H9 (cell line): ENCODE measurements around the gene DACH1. TPM values are rescaled to one million over a fixed set of nuclear protein-coding genes. Genes with fewer than 3 reads are reported as not detected.

Experiments used
- DNase-seq: peaks from one replicate; pipeline ENCODE4 v3.0.0-alpha.2; 2017
- H2AFZ ChIP-seq: one replicate; pipeline ENCODE4 v1.6.1; 2013; ENCODE audit warnings: mild to moderate bottlenecking, low read length, control low read depth, moderate library complexity
- H2AK5ac ChIP-seq: 2 replicates; pipeline ENCODE4 v1.6.1; 2013; ENCODE audit warnings: low read length, control low read depth, mixed read lengths; ENCODE audit not compliant: insufficient read length
- H2BK120ac ChIP-seq: one replicate; pipeline ENCODE4 v1.6.1; 2013; ENCODE audit warnings: low read depth, mild to moderate bottlenecking, low read length, control low read depth, inconsistent platforms; ENCODE audit not compliant: poor library complexity, severe bottlenecking
- H2BK12ac ChIP-seq: 2 replicates; pipeline ENCODE4 v1.6.1; 2013; ENCODE audit warnings: low read length, control low read depth, mixed read lengths, low read depth; ENCODE audit not compliant: insufficient read length
- H2BK15ac ChIP-seq: 2 replicates; pipeline ENCODE4 v1.6.1; 2013; ENCODE audit warnings: low read depth, low read length, control low read depth
- H2BK20ac ChIP-seq: one replicate; pipeline ENCODE4 v1.6.1; 2013; ENCODE audit warnings: low read depth, mild to moderate bottlenecking, low read length, control low read depth, inconsistent platforms; ENCODE audit not compliant: poor library complexity, severe bottlenecking
- H2BK5ac ChIP-seq: 2 replicates; pipeline ENCODE4 v1.6.1; 2013; ENCODE audit warnings: low read length, control low read depth, mixed read lengths; ENCODE audit not compliant: insufficient read length
- H3K14ac ChIP-seq: 2 replicates; pipeline ENCODE4 v1.6.1; 2013; ENCODE audit warnings: low read length, control low read depth; ENCODE audit not compliant: insufficient read depth
- H3K18ac ChIP-seq: 2 replicates; pipeline ENCODE4 v1.6.1; 2013; ENCODE audit warnings: low read depth, mild to moderate bottlenecking, mixed read lengths, low read length, control low read depth; ENCODE audit not compliant: insufficient read length
- H3K23ac ChIP-seq: 2 replicates; pipeline ENCODE4 v1.6.1; 2013; ENCODE audit warnings: low read length, control low read depth, mixed read lengths, low read depth; ENCODE audit not compliant: insufficient read length
- H3K23me2 ChIP-seq: 2 replicates; pipeline ENCODE4 v1.6.1; 2013; ENCODE audit warnings: low read depth, mild to moderate bottlenecking, mixed read lengths, low read length, control low read depth; ENCODE audit not compliant: insufficient read length, poor library complexity, severe bottlenecking
- H3K27ac ChIP-seq: 2 replicates; pipeline ENCODE4 v1.5.1; 2013; ENCODE audit warnings: low read length, control low read depth, mixed read lengths, low read depth; ENCODE audit not compliant: insufficient read length
- H3K27me3 ChIP-seq: 2 replicates; pipeline ENCODE4 v1.6.1; 2013; ENCODE audit warnings: low read length, control low read depth, inconsistent platforms; ENCODE audit not compliant: insufficient read depth
- H3K4ac ChIP-seq: 2 replicates; pipeline ENCODE4 v1.6.1; 2013; ENCODE audit warnings: low read depth, mild to moderate bottlenecking, control low read depth, inconsistent platforms, low read length, moderate library complexity
- H3K4me1 ChIP-seq: 2 replicates; pipeline ENCODE4 v1.6.1; 2013; ENCODE audit warnings: low read length, control low read depth, inconsistent platforms; ENCODE audit not compliant: insufficient read depth
- H3K4me2 ChIP-seq: 2 replicates; pipeline ENCODE4 v1.6.1; 2013; ENCODE audit warnings: low read length, control low read depth, mixed read lengths; ENCODE audit not compliant: insufficient read length, insufficient read depth
- H3K56ac ChIP-seq: 2 replicates; pipeline ENCODE4 v1.6.1; 2013; ENCODE audit warnings: low read depth, mild to moderate bottlenecking, mixed read lengths, low read length, control low read depth; ENCODE audit not compliant: insufficient read length
- H3K79me1 ChIP-seq: 2 replicates; pipeline ENCODE4 v1.6.1; 2013; ENCODE audit warnings: low read depth, mild to moderate bottlenecking, moderate library complexity, low read length, control low read depth, inconsistent platforms; ENCODE audit not compliant: insufficient read depth, poor library complexity, severe bottlenecking
- H3K79me2 ChIP-seq: 2 replicates; pipeline ENCODE4 v1.6.1; 2013; ENCODE audit warnings: low read length, control low read depth, inconsistent platforms; ENCODE audit not compliant: insufficient read depth
- H3K9ac ChIP-seq: 2 replicates; pipeline ENCODE4 v1.6.1; 2013; ENCODE audit warnings: low read length, control low read depth, mixed read lengths; ENCODE audit not compliant: insufficient read length; ENCODE audit errors: extremely low read depth
- H3K9me3 ChIP-seq: one replicate; pipeline ENCODE4 v1.6.1; 2013; ENCODE audit warnings: low read depth, low read length, inconsistent platforms; ENCODE audit not compliant: control insufficient read depth
- H3T11ph ChIP-seq: one replicate; pipeline ENCODE4 v1.6.1; 2013; ENCODE audit warnings: mild to moderate bottlenecking, low read length, control low read depth, inconsistent platforms
- H4K20me1 ChIP-seq: one replicate; pipeline ENCODE4 v1.6.1; 2013; ENCODE audit not compliant: control insufficient read depth, insufficient read length, insufficient read depth
- H4K5ac ChIP-seq: 2 replicates; pipeline ENCODE4 v1.6.1; 2013; ENCODE audit warnings: low read depth, mild to moderate bottlenecking, mixed read lengths, low read length, control low read depth; ENCODE audit not compliant: insufficient read length
- H4K8ac ChIP-seq: replicated peaks from 2 replicates; pipeline ENCODE4 v1.6.1; 2013; ENCODE audit warnings: low read length, control low read depth, mixed read lengths, low read depth; ENCODE audit not compliant: insufficient read length
- H4K91ac ChIP-seq: 2 replicates; pipeline ENCODE4 v1.6.1; 2013; ENCODE audit warnings: low read depth, mild to moderate bottlenecking, moderate library complexity, mixed read lengths, low read length, control low read depth; ENCODE audit not compliant: insufficient read length
- H3K27ac Mint-ChIP-seq, 3 experiments: 2 replicates in 2 of 3; 3 replicates in 1 of 3; pipeline ENCODE4 v1.8.0; 2020 to 2021; ENCODE audit warnings: mixed read lengths in 3 of 3, mild to moderate bottlenecking in 1 of 3, moderate library complexity in 1 of 3
- H3K27me3 Mint-ChIP-seq: 2 replicates; pipeline ENCODE4 v1.8.0; 2021; ENCODE audit warnings: low read depth, mild to moderate bottlenecking, moderate library complexity, mixed read lengths
- H3K36me3 Mint-ChIP-seq, 3 experiments: 2 replicates in 2 of 3; 3 replicates in 1 of 3; pipeline ENCODE4 v1.8.0; 2020 to 2021; ENCODE audit warnings: low read depth in 3 of 3, mixed read lengths in 3 of 3; ENCODE audit not compliant: insufficient read depth in 1 of 3
- H3K4me1 Mint-ChIP-seq, 2 experiments: 2 replicates each; pipeline ENCODE4 v1.8.0; 2020; ENCODE audit warnings: mixed read lengths in 2 of 2
- H3K4me3 Mint-ChIP-seq, 2 experiments: 2 replicates in 1 of 2; 3 replicates in 1 of 2; pipeline ENCODE4 v1.8.0; 2020 to 2021; ENCODE audit warnings: mild to moderate bottlenecking in 2 of 2, mixed read lengths in 2 of 2, moderate library complexity in 1 of 2
- H3K9me3 Mint-ChIP-seq, 2 experiments: 2 replicates in 1 of 2; 3 replicates in 1 of 2; pipeline ENCODE4 v1.8.0; 2020; ENCODE audit warnings: mild to moderate bottlenecking in 2 of 2, mixed read lengths in 2 of 2, moderate library complexity in 1 of 2
- CTCF ChIP-seq: fragments of 200-600 bp; sonication (generic); conservative IDR thresholded peaks from 3 replicates; pipeline ENCODE4 v1.8.0; 2021; ENCODE audit warnings: antibody characterized with exemption, mild to moderate bottlenecking
- WGBS: extraction: QIAGEN DNeasy Blood & Tissue Kit; methylation state at CpG from one replicate; pipeline ENCODE4 v1.1.7; 2013; ENCODE audit warnings: missing lambda C conversion rate, low lambda C conversion rate, mixed read lengths; ENCODE audit not compliant: insufficient read length; ENCODE audit errors: extremely low coverage; 5-methylcytosine and 5-hydroxymethylcytosine counted together
- total RNA-seq: library from RNA; stranded (reverse); gene quantifications from 2 replicates; pipeline ENCODE4 v1.2.1, GENCODE V29; 2021

DACH1 gene
- total RNA-seq, 1 experiment from 2014 or later = not detected

- Mint-ChIP-seq H3K36me3 (no peaks in the 10 kb centered on the region), H3K27me3 (peaks cover 8% of the 10 kb centered on the region), H3K4me3 (no peak overlapping the region), H3K27ac (no peak overlapping the region), H3K4me1 (peaks cover 6 to 8% of the 10 kb centered on the region in 2 experiments), H3K9me3 (no peaks in the 10 kb centered on the region)
- Histone ChIP-seq H3K14ac (no peak overlapping the region), H3T11ph (no peak overlapping the region), H4K91ac (no peak overlapping the region), H2BK15ac (no peak overlapping the region), H3K4me2 (no peak overlapping the region), H3K79me1 (no peaks in the 10 kb centered on the region), H3K27ac (no peak overlapping the region), H3K9me3 (no peaks in the 10 kb centered on the region), H2BK120ac (no peak overlapping the region), H2AK5ac (no peak overlapping the region), H3K9ac (no peak overlapping the region), H4K8ac (no peak overlapping the region), H3K18ac (no peak overlapping the region), H2BK5ac (no peak overlapping the region), H2BK20ac (no peak overlapping the region), H3K23ac (no peak overlapping the region), H3K56ac (no peak overlapping the region), H3K23me2 (no peaks in the 10 kb centered on the region), H2AFZ (no peak overlapping the region), H4K5ac (no peak overlapping the region), H3K27me3 (no peaks in the 10 kb centered on the region), H3K4me1 (no peaks in the 10 kb centered on the region), H3K4ac (no peak overlapping the region), H2BK12ac (no peak overlapping the region), H3K79me2 (no peaks in the 10 kb centered on the region), H4K20me1 (no peaks in the 10 kb centered on the region)
- TF ChIP-seq CTCF = no peak
- DNase-seq = no peak
- WGBS = no CpG with 5 or more reads among the region's 5 CpGs
Measured at GRCh38 chr13:71830323-71830722, 36.7 kb downstream of the DACH1 start.
